Activated naive CD8-positive, alpha-beta T cell treated with anti-CD3 and anti-CD28 coated beads, Interleukin-2, amount 10 ng/mL, durations not matched to agents 7 days and 5 days (primary cell): Measurements from ENCODE around the gene HBD. TPM values are rescaled to one million over a fixed set of nuclear protein-coding genes. Genes with fewer than 3 reads are reported as not detected.

ENCODE experiments used
- total RNA-seq, 2 experiments: library from RNA; stranded (reverse); gene quantifications; one replicate each; pipeline ENCODE4 v1.2.3, GENCODE V29; 2021

HBD gene
- total RNA-seq, 2 experiments from 2014 or later = not detected

Other genes with a start within 250 kb of the HBD start
- not detected for gene OR51L1, start 239.6 kb downstream of the HBD start, total RNA-seq
- not detected for gene OR52J3, start 188.0 kb downstream of the HBD start, total RNA-seq
- gene OR52E2, start 174.9 kb downstream of the HBD start, total RNA-seq = not detected
- gene OR52E1, start 164.9 kb downstream of the HBD start, total RNA-seq = not detected
- gene OR52A5, start 96.1 kb downstream of the HBD start, total RNA-seq = not detected
- not detected for gene OR52A1, start 79.7 kb downstream of the HBD start, total RNA-seq
- gene OR51V1, start 33.8 kb downstream of the HBD start, total RNA-seq = not detected
- gene HBB, start 7.4 kb downstream of the HBD start, total RNA-seq = not detected
- not detected for gene HBG1, start 15.4 kb upstream of the HBD start, total RNA-seq
- gene HBG2, start 20.3 kb upstream of the HBD start, total RNA-seq = not detected
- not detected for gene HBE1, start 35.5 kb upstream of the HBD start, total RNA-seq
- gene OR51B4, start 67.5 kb upstream of the HBD start, total RNA-seq = not detected
- gene OR51B2, start 89.8 kb upstream of the HBD start, total RNA-seq = not detected
- gene OR51B5, start 109.0 kb upstream of the HBD start, total RNA-seq = not detected
- not detected for gene OR51B6, start 117.0 kb upstream of the HBD start, total RNA-seq
- gene OR51M1, start 149.3 kb upstream of the HBD start, total RNA-seq = not detected
- not detected for gene OR51Q1, start 187.6 kb upstream of the HBD start, total RNA-seq
- gene OR51I1, start 207.0 kb upstream of the HBD start, total RNA-seq = not detected
- gene OR51I2, start 214.8 kb upstream of the HBD start, total RNA-seq = not detected